AG04449 (cell line): ENCODE data around the gene PRPF40B.

Source experiments
- CTCF ChIA-PET: fragments of 350-600 bp; formaldehyde crosslinking; extraction: SDS; loops from one replicate; lab custom pipeline; 2021; ENCODE audit warnings: antibody characterized with exemption; lab: Yijun Ruan, JAX
- POLR2A ChIA-PET: fragments of 400-600, 350-600 bp; formaldehyde crosslinking; extraction: SDS; loops from one replicate; lab custom pipeline; 2020; ENCODE audit warnings: antibody characterized with exemption, inconsistent platforms; lab: Yijun Ruan, JAX
- DNase-seq: peaks from one replicate; pipeline ENCODE4 v3.0.0-alpha.2; 2010; ENCODE audit warnings: low read depth, low spot score
- H3K4me3 ChIP-seq: 2 replicates; pipeline ENCODE4 v1.5.1; 2011; ENCODE audit warnings: low read depth, mild to moderate bottlenecking, control low read depth, low read length
- TF ChIP-seq, protein P1 (sequence below): IDR thresholded peaks from one replicate; pipeline ENCODE4 v1.5.1; 2011; ENCODE audit warnings: mild to moderate bottlenecking, moderate library complexity, low read length, control low read depth, inconsistent platforms; ENCODE audit not compliant: insufficient read depth; ENCODE audit errors: missing control alignments

Gene PRPF40B

DNA sequence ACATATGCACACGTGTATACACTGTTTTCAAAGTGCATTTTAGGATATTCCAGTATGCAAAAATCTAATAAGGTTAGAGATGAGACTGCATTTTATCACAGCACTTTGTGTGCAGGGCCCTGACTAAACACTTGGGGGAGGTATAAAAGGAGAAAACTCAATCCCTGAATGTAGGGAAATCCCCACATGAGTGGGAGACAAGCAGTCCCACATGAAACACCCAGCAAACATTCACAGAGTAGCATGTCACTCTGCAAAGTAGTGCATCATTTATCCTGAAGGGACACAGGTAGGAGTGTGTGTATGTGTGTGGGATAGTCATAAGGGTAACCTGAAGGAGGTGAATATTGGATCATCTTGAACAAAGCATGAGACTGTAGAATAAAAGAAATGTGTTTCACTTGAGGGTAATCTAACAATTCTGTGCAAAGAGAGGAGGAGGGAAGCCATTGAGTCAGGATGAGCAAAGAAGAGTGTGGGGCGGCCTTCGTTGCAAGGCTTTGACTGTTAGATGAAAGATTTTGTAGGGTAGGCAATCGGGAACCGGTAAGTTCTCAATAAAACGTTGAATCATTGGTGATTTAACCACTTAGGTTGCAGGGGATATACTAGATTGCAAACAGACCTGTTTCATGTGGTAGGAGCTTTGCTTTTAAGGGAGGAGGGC, 2.9 kb downstream of the PRPF40B start:
- ChIA-PET CTCF (interaction anchor here (0.6 to 18.3 kb wide), 6 partner anchors 13 to 338 kb away, joined by 3 to 300 read pairs (median 4); no protein-coding TSS in a partner anchor), POLR2A (no interaction called here)
- no peak for DNase-seq
- no peak overlapping the region for H3K4me3 ChIP-seq
- TF ChIP-seq, protein P1, sequence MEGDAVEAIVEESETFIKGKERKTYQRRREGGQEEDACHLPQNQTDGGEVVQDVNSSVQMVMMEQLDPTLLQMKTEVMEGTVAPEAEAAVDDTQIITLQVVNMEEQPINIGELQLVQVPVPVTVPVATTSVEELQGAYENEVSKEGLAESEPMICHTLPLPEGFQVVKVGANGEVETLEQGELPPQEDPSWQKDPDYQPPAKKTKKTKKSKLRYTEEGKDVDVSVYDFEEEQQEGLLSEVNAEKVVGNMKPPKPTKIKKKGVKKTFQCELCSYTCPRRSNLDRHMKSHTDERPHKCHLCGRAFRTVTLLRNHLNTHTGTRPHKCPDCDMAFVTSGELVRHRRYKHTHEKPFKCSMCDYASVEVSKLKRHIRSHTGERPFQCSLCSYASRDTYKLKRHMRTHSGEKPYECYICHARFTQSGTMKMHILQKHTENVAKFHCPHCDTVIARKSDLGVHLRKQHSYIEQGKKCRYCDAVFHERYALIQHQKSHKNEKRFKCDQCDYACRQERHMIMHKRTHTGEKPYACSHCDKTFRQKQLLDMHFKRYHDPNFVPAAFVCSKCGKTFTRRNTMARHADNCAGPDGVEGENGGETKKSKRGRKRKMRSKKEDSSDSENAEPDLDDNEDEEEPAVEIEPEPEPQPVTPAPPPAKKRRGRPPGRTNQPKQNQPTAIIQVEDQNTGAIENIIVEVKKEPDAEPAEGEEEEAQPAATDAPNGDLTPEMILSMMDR: no peak

DNA sequence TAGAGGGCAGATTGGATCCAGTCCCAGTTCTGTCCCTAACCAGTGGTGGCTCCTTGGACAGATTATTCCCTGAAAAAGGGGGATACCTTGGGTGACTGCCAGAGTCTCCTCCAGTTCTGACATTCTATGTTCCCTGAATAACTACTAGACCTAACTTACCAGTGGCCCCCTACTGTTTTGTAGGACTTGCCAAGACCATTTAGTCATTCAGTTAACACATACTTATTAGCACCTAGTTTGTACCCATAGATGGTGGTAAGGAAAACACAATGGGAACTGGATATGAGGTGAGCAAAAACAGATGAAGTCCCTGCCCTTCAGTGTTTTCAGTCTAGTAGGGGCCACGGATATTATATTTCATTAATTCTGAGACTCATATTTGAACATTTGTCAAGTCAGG, 3.5 kb downstream of the PRPF40B start:
- CTCF ChIA-PET: interaction anchor here (0.6 to 18.3 kb wide), 5 partner anchors 13 to 338 kb away, joined by 3 to 300 read pairs (median 3); no protein-coding TSS in a partner anchor
- TF ChIP-seq, protein P1: no peak
- no peak for DNase-seq
- POLR2A ChIA-PET: no interaction called here
- no peak overlapping the region for H3K4me3 ChIP-seq

DNA sequence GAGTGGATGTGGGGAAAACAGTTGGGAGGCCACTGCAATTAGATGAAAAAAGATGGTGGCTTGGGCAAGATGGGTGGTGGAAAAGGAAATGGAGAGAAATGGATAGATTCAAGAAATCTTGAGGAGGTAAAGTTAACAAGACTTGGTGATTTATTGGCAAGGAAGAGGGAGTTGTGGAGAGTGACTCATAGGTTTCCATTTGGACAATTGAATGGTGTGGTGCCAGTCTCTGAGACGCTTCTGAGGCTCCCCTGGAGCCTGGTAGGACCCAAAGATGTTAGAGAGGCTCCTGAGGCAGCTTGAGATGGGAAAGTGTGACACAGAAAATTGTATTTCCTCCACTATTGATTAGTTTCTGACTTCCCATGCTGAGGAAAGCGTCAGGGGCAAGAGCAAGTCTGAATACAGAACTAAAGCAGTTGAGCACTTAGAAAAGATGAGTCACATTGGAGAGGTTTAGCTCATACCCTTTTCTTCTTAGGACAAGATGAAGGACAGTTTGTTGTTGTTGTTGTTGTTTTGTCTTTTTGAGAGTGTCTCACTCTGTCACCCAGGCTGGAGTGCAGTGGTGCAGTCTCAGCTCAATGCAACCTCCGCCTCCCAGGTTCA, 4.5 kb downstream of the PRPF40B start:
- H3K4me3 ChIP-seq: no peak overlapping the region
- ChIA-PET POLR2A (interaction anchor here (0.6 kb wide), 1 partner anchor 9 kb away, joined by 3 read pairs; no protein-coding TSS in a partner anchor), CTCF (interaction anchor here (0.8 to 18.3 kb wide), 5 partner anchors 19 to 339 kb away, joined by 3 to 300 read pairs (median 4); partner anchors contain the start of gene TMBIM6)
- no peak for DNase-seq
- TF ChIP-seq, protein P1: no peak

DNA sequence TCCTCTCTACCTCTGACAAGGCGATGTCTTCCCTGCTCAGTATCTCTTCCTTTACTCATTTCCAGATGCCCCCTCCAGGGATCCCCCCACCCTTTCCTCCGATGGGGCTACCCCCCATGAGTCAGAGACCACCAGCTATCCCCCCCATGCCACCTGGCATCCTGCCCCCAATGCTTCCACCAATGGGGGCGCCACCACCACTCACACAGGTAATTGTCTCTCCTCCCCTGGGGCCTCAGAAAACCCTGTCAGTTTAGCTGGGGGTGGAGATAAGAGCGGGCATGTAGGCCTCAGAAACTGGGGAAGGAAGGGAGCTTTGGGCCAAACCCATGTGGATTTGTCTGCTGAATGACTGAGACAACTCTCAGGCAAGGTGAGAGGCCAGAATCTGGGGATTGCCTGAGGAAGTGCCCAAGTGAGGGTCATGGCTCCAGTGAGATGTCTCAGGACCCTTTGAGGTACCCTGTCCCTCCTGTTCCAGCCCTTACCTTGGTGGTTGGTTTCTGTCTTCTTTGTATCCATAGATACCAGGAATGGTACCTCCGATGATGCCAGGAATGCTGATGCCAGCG, 8.1 kb downstream of the PRPF40B start:
- ChIA-PET CTCF (interaction anchor here (1.3 to 18.3 kb wide), 5 partner anchors 8 to 117 kb away, joined by 3 to 300 read pairs (median 13); partner anchors contain the start of genes PRPF40B and TMBIM6), POLR2A (no interaction called here)
- DNase-seq: no peak
- TF ChIP-seq, protein P1: no peak
- no peak overlapping the region for H3K4me3 ChIP-seq

DNA sequence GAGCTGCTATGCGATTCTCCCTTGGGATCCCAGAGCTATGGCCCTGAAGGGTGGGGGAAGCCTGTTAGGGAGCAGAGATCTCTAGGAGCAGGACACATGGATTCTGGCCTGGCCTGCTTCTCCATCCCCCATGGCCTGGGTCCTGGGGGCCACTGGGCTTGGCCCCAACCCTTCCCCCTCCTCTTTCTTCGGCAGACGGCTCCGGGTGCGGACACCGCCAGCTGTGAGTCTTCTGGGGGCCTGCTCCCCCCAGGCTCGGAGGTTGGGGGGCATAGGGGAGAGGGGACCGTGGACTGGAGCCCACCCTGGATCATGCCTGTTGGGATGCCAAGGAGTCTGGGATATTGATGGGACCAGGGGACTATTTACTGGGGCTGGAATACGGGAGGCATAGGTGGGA, 9.0 kb downstream of the PRPF40B start:
- CTCF ChIA-PET: interaction anchor here (1.0 to 18.3 kb wide), 7 partner anchors 9 to 145 kb away, joined by 3 to 300 read pairs (median 4); partner anchors contain the start of gene PRPF40B
- H3K4me3 ChIP-seq: no peak overlapping the region
- POLR2A ChIA-PET: no interaction called here
- no peak for DNase-seq
- TF ChIP-seq, protein P1: no peak
